ENCODE results near the gene ESPL1.

DNA sequence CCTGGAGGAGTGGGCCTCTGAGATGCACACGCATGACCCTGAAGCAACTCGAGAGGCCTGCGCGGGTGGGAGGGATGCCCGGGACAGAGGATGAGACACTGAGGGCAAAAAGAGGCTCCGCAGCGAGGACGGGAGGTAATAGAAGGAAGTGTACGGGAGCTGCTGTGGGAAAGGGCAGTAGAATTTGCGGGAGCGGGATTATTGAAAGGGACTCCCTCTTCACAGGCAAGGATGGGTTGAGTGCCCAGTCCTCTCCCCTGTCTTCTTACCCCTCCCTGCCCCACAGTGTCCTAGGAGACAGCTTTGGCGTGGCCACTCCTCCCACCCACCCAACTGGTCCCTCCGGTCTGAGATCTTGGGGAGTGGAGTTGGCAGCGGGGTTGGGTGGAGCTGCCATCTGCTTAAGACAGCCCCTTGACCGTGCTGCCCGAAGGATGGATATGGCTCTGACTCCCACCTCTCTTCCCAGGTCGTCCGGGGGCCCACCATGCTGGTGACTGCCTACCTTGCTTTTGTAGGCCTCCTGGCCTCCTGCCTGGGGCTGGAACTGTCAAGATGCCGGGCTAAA lies 15.7 kb upstream of the ESPL1 start:
- TF ChIP-seq CTCF (IDR thresholded peaks at IDR 0.05) (peak in 1 of 6 experiments; percentile 14), POLR2A (IDR thresholded peaks at IDR 0.05) (no peak)

All from adrenal gland (tissue), 5 donors.